K562 (cell line): ENCODE measurements around the gene HAPLN3. TPM values are rescaled to one million over a fixed set of nuclear protein-coding genes. Genes with fewer than 3 reads are reported as not detected.

Experiments used
- AFF1 ChIP-seq, 2 experiments: fragments of 450-650 bp; IDR thresholded peaks; 2 replicates each; pipeline ENCODE4 v1.6.1; 2018; ENCODE audit warnings: mild to moderate bottlenecking in 2 of 2, low read depth in 1 of 2; ENCODE audit not compliant: partially characterized antibody in 2 of 2
- ASH1L ChIP-seq: fragments of 450-650 bp; IDR thresholded peaks from 2 replicates; pipeline ENCODE4 v1.6.1; 2018; ENCODE audit warnings: borderline replicate concordance, mild to moderate bottlenecking, low read depth; ENCODE audit not compliant: partially characterized antibody
- CBX8 ChIP-seq: fragments of 200-600 bp; sonication (generic); IDR thresholded peaks from 2 replicates; pipeline ENCODE4 v1.6.1; 2012; ENCODE audit warnings: borderline replicate concordance, mixed run types, low read depth, mild to moderate bottlenecking, moderate library complexity, mixed read lengths, low read length, control low read depth, inconsistent platforms; ENCODE audit not compliant: poor library complexity, severe bottlenecking; ENCODE audit errors: extremely low read depth
- CHD1 ChIP-seq: fragments of 200-600 bp; sonication (generic); IDR thresholded peaks from one replicate; pipeline ENCODE4 v1.6.1; 2012; ENCODE audit warnings: mild to moderate bottlenecking, moderate library complexity, low read length, inconsistent platforms
- ESRRA ChIP-seq: fragments of 450-650 bp; IDR thresholded peaks from 2 replicates; pipeline ENCODE4 v1.6.1; 2014; ENCODE audit warnings: low read depth, mild to moderate bottlenecking, moderate library complexity, borderline replicate concordance
- GATAD2A ChIP-seq: fragments of 450-650 bp; IDR thresholded peaks from 2 replicates; pipeline ENCODE4 v1.6.1; 2017
- HDGF ChIP-seq: fragments of 450-650 bp; IDR thresholded peaks from 2 replicates; pipeline ENCODE4 v1.6.1; 2016
- HNRNPK ChIP-seq: fragments of 200-400 bp; formaldehyde crosslinking; IDR thresholded peaks from one replicate; pipeline ENCODE4 v1.6.1; 2018; ENCODE audit warnings: mild to moderate bottlenecking, low read depth, low read length; ENCODE audit not compliant: poor library complexity, severe bottlenecking
- HOXB6 ChIP-seq: fragments of 250-450 bp; sonication (Bioruptor Pico); IDR thresholded peaks from 2 replicates; pipeline ENCODE4 v1.5.1; 2022; ENCODE audit warnings: mild to moderate bottlenecking, borderline replicate concordance
- KAT2B ChIP-seq: IDR thresholded peaks from one replicate; pipeline ENCODE4 v1.6.1; 2012; ENCODE audit warnings: low read depth, mild to moderate bottlenecking, control low read depth, inconsistent platforms, low read length, moderate library complexity
- NFIC ChIP-seq: fragments of 450-650 bp; IDR thresholded peaks from 2 replicates; pipeline ENCODE4 v1.6.1; 2017; ENCODE audit warnings: mild to moderate bottlenecking, inconsistent platforms
- PHTF2 ChIP-seq: fragments of 250-450 bp; sonication (Bioruptor Pico); IDR thresholded peaks from 2 replicates; pipeline ENCODE4 v1.5.0; 2021; ENCODE audit warnings: mild to moderate bottlenecking
- RBM14 ChIP-seq: fragments of 200-400 bp; formaldehyde crosslinking; IDR thresholded peaks from 2 replicates; pipeline ENCODE4 v1.6.1; 2018; ENCODE audit warnings: low read depth, mild to moderate bottlenecking, low read length, moderate library complexity, borderline replicate concordance; ENCODE audit not compliant: insufficient read depth
- SPI1 ChIP-seq: IDR thresholded peaks from 2 replicates; pipeline ENCODE4 v1.6.1; 2011; ENCODE audit warnings: low read depth, low read length, control low read depth, borderline replicate concordance
- TAL1 ChIP-seq: fragments of 450-650 bp; IDR thresholded peaks from 2 replicates; pipeline ENCODE4 v1.6.1; 2016; ENCODE audit warnings: mild to moderate bottlenecking
- TCF3 ChIP-seq: sonication (generic); formaldehyde crosslinking; IDR thresholded peaks from 2 replicates; pipeline ENCODE4 v1.4.0; 2020; ENCODE audit warnings: mild to moderate bottlenecking, missing genetic modification reagents
- ZNF239 ChIP-seq: fragments of 250-450 bp; sonication (Bioruptor Pico); IDR thresholded peaks from 2 replicates; pipeline ENCODE4 v1.4.0; 2020; ENCODE audit warnings: mild to moderate bottlenecking
- ZNF592 ChIP-seq: fragments of 450-650 bp; IDR thresholded peaks from 2 replicates; pipeline ENCODE4 v1.6.1; 2017; ENCODE audit warnings: antibody characterized with exemption, mild to moderate bottlenecking
- ZNF830 ChIP-seq: fragments of 250-450 bp; sonication (Bioruptor Pico); IDR thresholded peaks from 2 replicates; pipeline ENCODE4 v1.5.0; 2021; ENCODE audit warnings: mild to moderate bottlenecking
- ZZZ3 ChIP-seq: fragments of 450-650 bp; IDR thresholded peaks from 2 replicates; pipeline ENCODE4 v1.6.1; 2016; ENCODE audit warnings: antibody characterized with exemption, mild to moderate bottlenecking, moderate library complexity
- polyA plus RNA-seq, 8 experiments: library from polyadenylated mRNA; depleted of rRNA in 4 of 8; stranded (reverse) in 5 of 8; unstranded in 3 of 8; fragments of >200 nt; fragmentation: Nextera tagmentation in 2 of 8; fragmentation: Illumina TruSeq in 1 of 8; extraction: Ambion mirVana in 2 of 8; extraction: Trizol in 1 of 8; gene quantifications; 2 replicates each; pipeline versions ENCODE4 v1.2.1 to v1.2.3, GENCODE V29; 2011 to 2014; ENCODE audit warnings: inconsistent platforms in 1 of 8, missing spikeins in 1 of 8
- total RNA-seq, 7 experiments: library from RNA; depleted of rRNA in 6 of 7; stranded (reverse); fragments of >200 nt in 6 of 7; fragmentation: Illumina TruSeq in 2 of 7; extraction: Trizol in 2 of 7; gene quantifications; 2 replicates each; pipeline versions ENCODE4 v1.2.1 to v1.2.3, GENCODE V29; 2011 to 2021; ENCODE audit warnings: low replicate concordance in 1 of 7
- TF ChIP-seq, protein P1 (sequence below): fragments of 250-450 bp; sonication (Bioruptor Pico); IDR thresholded peaks from 2 replicates; pipeline ENCODE4 v1.6.1; 2021; ENCODE audit warnings: mild to moderate bottlenecking

Gene HAPLN3
- total and polyA plus RNA-seq, 9 of the 15 experiments (the other 6 are each of a cell fraction or from before 2014, with no cell fraction given) = 0.04 to 2.4 (median 0.65) TPM

DNA sequence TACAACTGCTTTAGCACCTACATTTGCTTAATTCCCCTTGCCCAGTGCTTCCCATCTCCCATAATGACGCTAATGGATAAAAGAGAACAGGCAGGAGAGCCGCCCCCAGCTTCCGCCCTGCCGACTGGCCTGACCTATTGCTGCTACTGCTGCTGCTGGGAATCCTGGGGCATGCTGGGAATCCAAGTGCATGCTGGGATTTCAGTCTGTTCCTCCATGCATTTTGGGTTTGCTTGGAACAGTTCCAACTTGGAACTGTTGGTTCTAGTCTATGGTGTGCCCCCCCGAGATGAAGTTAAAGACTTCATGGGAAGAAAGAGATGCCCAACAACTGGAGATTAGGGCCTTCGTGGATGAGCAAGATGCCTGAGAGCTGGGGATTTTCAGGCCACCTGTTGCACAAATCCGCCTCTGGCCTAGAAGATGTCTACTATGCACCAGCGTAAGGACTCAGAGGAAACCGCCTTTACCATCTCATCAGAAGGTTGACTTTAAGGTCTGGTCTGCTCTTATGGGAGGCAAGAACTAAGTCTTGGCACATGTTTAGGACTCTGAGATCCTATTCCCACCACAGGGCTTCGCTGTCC, 29.0 kb downstream of the HAPLN3 start (continued):
- TF ChIP-seq AFF1 (IDR thresholded peaks at IDR 0.05; ENCODE audit: low read depth in 1 of 2, partially characterized antibody in 2 of 2) (peak in 1 of 2 experiments; percentile 88), PHTF2 (CRISPR knock-in tag) (no peak), CBX8 (no peak), ZNF830 (CRISPR knock-in tag) (no peak), TCF3 (CRISPR knock-in tag) (no peak), CHD1 (no peak), RBM14 (no peak), NFIC (peak; percentile 58), ZNF239 (no peak), SPI1 (no peak), HOXB6 (CRISPR knock-in tag) (no peak), KAT2B (no peak), ESRRA (no peak), GATAD2A (no peak), ZNF592 (peak; percentile 68), HNRNPK (no peak), ASH1L (no peak), TAL1 (no peak), ZZZ3 (no peak), HDGF (no peak)
- TF ChIP-seq, protein P1, sequence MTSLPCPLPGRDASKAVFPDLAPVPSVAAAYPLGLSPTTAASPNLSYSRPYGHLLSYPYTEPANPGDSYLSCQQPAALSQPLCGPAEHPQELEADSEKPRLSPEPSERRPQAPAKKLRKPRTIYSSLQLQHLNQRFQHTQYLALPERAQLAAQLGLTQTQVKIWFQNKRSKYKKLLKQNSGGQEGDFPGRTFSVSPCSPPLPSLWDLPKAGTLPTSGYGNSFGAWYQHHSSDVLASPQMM = no peak
